Ectodermal cell (in vitro differentiated cells): ENCODE results near the gene KIZ.

ENCODE experiments used
- H3K27ac ChIP-seq: 2 replicates; pipeline ENCODE4 v1.7.0; 2013; ENCODE audit warnings: mild to moderate bottlenecking, low read depth, low read length; ENCODE audit not compliant: insufficient read depth, poor library complexity, severe bottlenecking
- H3K27me3 ChIP-seq: 2 replicates; pipeline ENCODE4 v1.7.0; 2013; ENCODE audit warnings: mild to moderate bottlenecking, low read length; ENCODE audit not compliant: insufficient read depth, control insufficient read depth, poor library complexity, severe bottlenecking
- H3K36me3 ChIP-seq: one replicate; pipeline ENCODE4 v1.7.0; 2013; ENCODE audit warnings: low read length; ENCODE audit not compliant: control insufficient read depth, insufficient read depth
- H3K4me1 ChIP-seq: one replicate; pipeline ENCODE4 v1.7.0; 2013; ENCODE audit warnings: low read length; ENCODE audit not compliant: control insufficient read depth, insufficient read depth
- H3K4me3 ChIP-seq: 2 replicates; pipeline ENCODE4 v1.7.0; 2013; ENCODE audit warnings: low read depth, low read length, control low read depth; ENCODE audit not compliant: insufficient read depth
- H3K9me3 ChIP-seq: 2 replicates; pipeline ENCODE4 v1.7.0; 2013; ENCODE audit warnings: mild to moderate bottlenecking, low read length, moderate library complexity; ENCODE audit not compliant: control insufficient read depth
- WGBS, 2 experiments: methylation state at CpG; one replicate each; pipeline ENCODE4 v1.1.7; 2013; ENCODE audit warnings: missing lambda C conversion rate in 2 of 2; 5-methylcytosine and 5-hydroxymethylcytosine counted together

KIZ gene

DNA sequence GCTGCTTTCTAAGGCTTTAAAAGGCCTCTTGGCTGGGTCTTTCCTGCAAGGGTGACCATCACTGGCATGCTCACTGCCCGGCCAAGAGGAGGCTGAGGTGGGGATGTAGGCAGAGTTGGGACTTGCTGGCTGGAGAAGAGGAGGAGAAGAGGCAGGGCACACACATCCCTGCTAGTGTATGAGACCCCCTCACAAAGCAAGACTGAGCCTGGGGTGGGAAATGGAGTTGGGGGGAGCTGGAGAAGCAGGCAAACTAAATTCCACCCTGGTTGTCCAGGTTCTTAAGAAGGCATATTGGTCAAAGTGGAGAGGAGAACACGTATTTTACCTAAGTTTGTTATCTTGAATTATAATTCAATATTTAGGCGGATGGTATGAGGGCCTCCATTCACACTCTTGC is 1.7 kb upstream of the KIZ start:
- Histone ChIP-seq H3K27ac (no peak overlapping the region), H3K36me3 (no peaks in the 10 kb centered on the region), H3K4me1 (peaks cover 9% of the 10 kb centered on the region), H3K27me3 (peaks cover 15% of the 10 kb centered on the region), H3K4me3 (no peak overlapping the region), H3K9me3 (no peaks in the 10 kb centered on the region)
- WGBS, 2 experiments, result 93 to 98% methylated on average over 3 of the region's 3 CpGs

DNA sequence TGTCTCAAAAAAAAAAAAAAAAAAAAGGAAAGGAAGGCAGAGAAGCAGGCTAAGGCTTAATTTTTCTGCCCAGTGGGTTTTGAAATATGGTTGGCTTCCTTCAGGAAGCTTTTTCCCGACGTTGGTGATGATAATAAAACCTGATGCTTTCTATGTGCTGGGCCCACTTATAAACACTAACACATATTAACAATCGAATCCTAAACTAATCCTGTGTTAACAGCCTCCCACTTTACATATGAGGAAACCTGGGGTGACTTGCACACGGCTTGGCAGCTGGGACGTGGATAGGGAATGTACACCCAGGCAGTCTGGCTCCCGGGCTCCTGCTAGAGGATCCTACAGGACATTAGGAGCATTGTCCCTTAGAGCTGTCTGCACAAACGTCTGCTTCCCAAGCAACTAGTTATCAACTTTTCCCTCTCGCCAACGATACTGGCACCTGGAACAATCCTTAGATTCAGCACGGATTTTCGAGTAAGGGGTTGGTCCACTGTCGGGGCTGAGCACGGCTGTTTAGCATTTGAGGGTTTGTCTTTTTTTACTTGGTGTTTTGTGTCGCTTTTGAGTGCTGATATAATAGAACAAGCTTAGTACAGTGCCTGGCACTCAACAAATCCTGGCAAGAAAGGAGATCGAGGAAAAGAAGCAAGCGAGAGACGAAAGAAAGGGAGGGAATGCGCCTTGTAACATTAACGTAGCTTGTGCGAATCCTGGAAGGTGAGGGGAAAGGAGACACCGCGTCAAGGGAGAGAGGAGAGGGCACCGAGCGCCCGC is 622 bp upstream of the KIZ start:
- 13 to 14% methylated on average over 25 of the region's 25 CpGs for WGBS, 2 experiments
- no peaks in the 10 kb centered on the region for H3K36me3 ChIP-seq
- H3K4me3 ChIP-seq, result peak overlapping the region; percentile 94
- H3K4me1 ChIP-seq, result peaks cover 9% of the 10 kb centered on the region
- H3K27me3 ChIP-seq, result peaks cover 15% of the 10 kb centered on the region
- H3K9me3 ChIP-seq, result no peaks in the 10 kb centered on the region
- H3K27ac ChIP-seq, result no peak overlapping the region

DNA sequence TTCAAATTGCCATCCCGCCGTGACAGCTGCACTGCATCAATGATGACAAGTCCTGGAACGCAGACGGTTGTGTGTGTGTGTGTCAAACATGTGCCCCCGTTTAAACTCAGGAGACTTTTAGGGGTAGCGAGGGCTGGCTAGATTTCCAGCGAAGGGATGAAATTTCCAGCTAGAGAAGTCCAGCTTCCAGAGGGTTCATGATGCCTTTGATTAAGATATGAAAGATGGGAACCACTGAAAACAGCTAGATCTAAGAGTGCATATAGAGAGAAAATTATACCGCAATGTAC is 644 bp downstream of the KIZ start:
- 14 to 15% methylated on average over 8 of the region's 8 CpGs for WGBS, 2 experiments
- Histone ChIP-seq H3K36me3 (no peaks in the 10 kb centered on the region), H3K27ac (no peak overlapping the region), H3K9me3 (no peaks in the 10 kb centered on the region), H3K4me1 (peaks cover 9% of the 10 kb centered on the region), H3K27me3 (peaks cover 15% of the 10 kb centered on the region), H3K4me3 (peak overlapping the region; percentile 94)

DNA sequence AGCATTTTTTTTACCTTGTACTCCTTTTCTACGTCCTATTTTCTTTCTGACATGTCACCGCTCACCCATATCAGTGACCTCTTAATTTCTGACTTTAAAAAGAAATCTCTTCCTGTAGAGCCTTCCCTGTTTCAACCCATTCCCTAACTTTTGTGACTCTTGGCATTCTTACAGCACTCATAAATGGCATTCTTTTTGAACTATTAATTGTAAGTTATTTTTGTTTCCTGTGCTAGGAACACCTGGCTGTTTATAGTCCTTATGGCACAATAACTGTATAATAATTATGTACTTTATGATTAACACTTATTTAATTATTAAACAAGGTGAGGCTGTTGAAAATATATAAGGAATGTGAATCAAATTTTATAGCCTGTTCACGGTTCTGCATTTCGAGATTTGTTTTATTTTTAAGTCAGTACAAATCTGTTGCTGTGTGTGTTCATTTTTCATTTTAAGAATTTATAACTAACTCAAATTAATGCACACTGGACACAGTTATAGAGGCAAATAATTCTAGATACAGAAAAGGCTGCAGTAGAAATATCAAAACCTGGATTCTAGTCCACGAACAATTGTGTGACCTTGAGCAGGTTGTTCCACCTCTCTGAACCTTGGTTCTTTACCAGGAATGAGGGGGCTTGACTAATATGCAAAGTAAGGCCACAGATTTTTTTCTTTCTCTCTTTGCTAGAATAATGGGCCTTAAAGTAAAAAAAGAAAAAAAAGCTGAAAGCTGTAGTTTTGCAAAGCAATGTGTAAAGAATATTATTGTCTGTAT is 1.5 kb downstream of the KIZ start:
- no peaks in the 10 kb centered on the region for H3K9me3 ChIP-seq
- H3K4me1 ChIP-seq, result peaks cover 9% of the 10 kb centered on the region
- 88 to 93% methylated on average over 5 of the region's 5 CpGs for WGBS, 2 experiments
- H3K27me3 ChIP-seq, result peaks cover 15% of the 10 kb centered on the region
- H3K27ac ChIP-seq, result no peak overlapping the region
- H3K4me3 ChIP-seq, result no peak overlapping the region
- H3K36me3 ChIP-seq, result no peaks in the 10 kb centered on the region

DNA sequence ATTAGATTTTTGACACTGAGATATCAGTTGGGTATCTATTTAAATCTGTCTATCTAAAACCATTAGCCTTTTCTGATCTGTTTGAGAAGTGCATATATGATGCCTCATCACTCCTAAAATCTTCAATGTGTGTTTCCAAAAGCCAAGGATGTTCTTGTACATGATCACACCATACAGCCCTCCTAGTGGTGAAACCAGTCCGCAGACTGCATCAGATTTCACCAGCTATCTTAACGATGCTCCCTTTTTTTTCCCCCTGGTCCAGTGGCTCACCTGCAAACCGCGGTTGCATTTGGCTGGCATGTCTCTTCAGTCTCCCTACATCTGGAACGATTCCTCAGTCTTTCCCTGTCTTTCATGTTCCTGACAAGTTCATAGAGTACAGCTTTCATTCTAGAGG is 4.0 kb downstream of the KIZ start:
- 84 to 88% methylated on average over 5 of the region's 5 CpGs for WGBS, 2 experiments
- Histone ChIP-seq H3K4me1 (peaks cover 9% of the 10 kb centered on the region), H3K27ac (no peak overlapping the region), H3K9me3 (no peaks in the 10 kb centered on the region), H3K4me3 (no peak overlapping the region), H3K36me3 (no peaks in the 10 kb centered on the region), H3K27me3 (peaks cover 6% of the 10 kb centered on the region)

DNA sequence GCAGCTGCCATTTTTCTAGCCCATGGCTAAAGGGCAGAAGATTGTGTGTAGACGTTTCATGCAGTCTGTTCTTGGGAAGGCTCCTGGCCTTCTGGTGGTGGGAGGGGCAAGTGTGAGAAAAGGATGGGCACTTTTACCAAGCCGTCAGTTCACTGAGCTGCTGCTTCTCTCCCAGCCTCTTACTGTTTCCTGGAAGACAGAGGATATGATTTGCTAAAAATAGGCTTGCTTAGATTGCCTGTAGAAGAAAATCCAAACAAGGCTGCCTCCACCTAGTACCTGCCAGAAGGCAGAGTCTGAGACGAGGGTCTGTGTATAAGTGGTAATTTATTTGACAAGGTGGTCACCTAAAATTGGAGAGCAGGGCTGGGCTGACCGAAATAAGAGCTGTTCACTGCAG is 7.5 kb downstream of the KIZ start:
- Histone ChIP-seq H3K36me3 (no peaks in the 10 kb centered on the region), H3K27me3 (no peaks in the 10 kb centered on the region), H3K4me1 (no peaks in the 10 kb centered on the region), H3K4me3 (no peak overlapping the region), H3K27ac (no peak overlapping the region), H3K9me3 (no peaks in the 10 kb centered on the region)
- WGBS, 2 experiments, result 85 to 89% methylated on average over 4 of the region's 4 CpGs

DNA sequence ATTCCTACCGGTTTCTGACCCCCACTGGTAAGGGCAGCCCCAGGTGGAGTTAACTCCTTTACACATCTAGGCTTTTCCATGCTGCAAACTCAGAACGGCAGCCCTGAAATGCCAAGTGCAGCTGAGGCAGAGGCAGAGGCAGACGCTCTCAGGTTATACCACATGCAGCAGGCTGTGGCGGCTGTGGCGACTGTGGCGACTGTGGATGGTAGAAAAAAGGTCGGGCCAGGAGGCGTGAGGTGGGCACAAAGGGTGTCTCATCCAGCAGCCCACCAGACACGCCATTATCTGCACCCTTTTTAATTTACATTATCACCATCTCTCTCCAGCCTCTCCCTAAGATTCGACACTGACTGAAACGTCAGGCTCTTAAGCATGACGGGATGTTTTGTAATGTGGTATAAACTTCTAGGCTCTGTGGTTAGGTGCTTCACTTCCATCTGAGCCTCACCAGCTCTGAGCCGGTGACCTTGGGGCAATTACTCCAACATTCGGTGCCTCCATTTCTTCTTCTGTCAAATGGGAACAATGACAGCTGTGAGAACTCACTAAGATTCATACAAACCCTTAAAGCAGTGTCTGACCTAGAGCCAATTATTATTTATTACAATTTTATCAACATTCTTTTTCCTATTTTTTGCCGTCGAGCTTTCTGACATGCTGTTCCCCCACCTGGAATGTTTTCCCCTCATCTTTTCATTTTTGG is 8.2 kb downstream of the KIZ start:
- no peaks in the 10 kb centered on the region for H3K4me1 ChIP-seq
- H3K9me3 ChIP-seq, result no peaks in the 10 kb centered on the region
- no peaks in the 10 kb centered on the region for H3K27me3 ChIP-seq
- no peaks in the 10 kb centered on the region for H3K36me3 ChIP-seq
- WGBS, 2 experiments, result 92 to 95% methylated on average over 15 to 16 of the region's 16 CpGs
- H3K4me3 ChIP-seq, result no peak overlapping the region
- no peak overlapping the region for H3K27ac ChIP-seq

DNA sequence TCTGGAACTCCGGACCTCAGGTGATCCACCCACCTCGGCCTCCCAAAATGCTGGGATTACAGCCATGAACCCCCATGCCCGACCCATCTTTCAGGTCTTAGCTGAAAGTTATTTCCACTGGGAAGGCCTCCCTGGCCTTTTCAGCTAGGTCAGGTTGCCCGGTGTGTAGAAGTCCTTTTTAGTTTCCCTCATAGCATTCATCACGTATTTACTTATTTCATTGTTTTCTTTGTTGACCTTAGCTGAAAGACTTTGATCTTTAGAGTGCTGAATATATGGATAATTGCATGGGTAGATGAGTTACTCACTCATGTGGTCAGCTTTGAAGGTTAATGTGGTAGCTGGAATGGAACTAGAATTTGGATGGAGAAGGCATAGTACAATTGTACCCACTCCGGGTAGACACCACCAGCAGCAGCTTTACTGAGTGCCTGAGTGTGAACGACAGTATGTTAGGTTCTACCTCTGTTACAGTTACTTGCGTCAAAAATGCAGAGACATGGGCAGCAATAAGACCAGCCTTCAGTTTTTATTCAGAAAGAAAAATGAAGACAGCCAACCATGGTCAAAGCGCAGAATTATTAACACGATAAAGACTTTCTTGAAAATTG is 9.1 kb downstream of the KIZ start:
- no peaks in the 10 kb centered on the region for H3K9me3 ChIP-seq
- no peak overlapping the region for H3K27ac ChIP-seq
- H3K4me3 ChIP-seq, result no peak overlapping the region
- H3K27me3 ChIP-seq, result no peaks in the 10 kb centered on the region
- WGBS, 2 experiments, result 95 to 96% methylated on average over 10 of the region's 10 CpGs
- H3K4me1 ChIP-seq, result no peaks in the 10 kb centered on the region
- no peaks in the 10 kb centered on the region for H3K36me3 ChIP-seq

DNA sequence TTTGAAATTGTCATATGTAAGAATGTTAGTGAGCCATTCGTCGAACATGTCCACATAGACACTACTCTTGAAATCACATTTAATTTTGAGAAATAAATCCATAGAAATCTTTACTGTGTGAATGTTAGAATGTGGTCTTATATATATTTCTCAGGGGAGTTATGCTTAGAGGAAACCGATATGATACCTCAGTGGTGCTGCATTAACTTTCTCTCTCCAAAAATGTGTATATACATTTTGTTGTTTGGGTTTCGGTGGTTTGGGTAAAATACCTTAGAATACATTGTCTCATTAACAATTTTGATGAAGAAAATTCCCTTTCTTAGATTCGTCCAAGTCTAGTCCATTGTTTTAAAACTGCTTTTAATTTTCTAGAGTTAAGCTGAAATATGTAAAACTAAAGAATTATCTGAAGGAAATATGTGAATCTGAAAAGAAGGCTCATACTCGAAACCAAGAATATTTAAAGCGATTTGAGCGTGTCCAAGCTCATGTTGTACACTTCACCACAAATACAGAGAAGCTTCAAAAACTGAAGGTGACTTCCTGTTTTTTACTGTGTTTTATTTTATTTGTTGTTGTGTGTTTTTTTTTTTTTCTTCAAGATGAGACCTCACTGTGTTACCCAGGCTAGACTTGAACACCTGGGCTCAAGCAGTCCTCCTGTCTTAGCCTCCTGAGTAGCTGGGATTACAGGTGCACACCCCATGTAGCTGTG is 10.3 kb downstream of the KIZ start:
- no peaks in the 10 kb centered on the region for H3K4me1 ChIP-seq
- H3K9me3 ChIP-seq, result no peaks in the 10 kb centered on the region
- no peak overlapping the region for H3K4me3 ChIP-seq
- H3K36me3 ChIP-seq, result no peaks in the 10 kb centered on the region
- no peak overlapping the region for H3K27ac ChIP-seq
- 92 to 100% methylated on average over 3 to 7 of the region's 8 CpGs for WGBS, 2 experiments
- H3K27me3 ChIP-seq, result no peaks in the 10 kb centered on the region
